Measurements from ENCODE around the gene ZNF32.
"Not testable (repeated sequence)": the region's sequence is repeated elsewhere in the genome, so short reads cannot be mapped to it uniquely, and the experiment has no call there.

ZNF32 gene

DNA sequence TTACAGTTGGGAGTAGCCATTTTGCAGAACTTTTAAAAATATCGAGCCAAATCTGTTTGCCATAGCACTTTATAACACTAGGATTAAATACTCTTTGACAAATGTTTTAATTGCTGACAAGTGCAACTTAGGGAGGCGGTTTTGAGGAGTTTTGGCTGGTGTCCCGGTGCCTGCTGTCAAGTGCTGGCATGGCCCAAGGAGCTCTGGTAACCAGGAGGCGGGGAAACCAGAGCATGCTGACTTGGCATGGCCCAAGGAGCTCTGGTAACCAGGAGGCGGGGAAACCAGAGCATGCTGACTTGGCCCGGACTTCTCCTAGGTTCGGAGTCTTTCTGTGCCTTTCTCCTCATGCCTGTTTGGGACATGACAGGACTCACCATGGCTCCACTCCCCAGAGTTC lies 30.8 kb upstream of the ZNF32 start:
- DNase-seq = no peak

DNA sequence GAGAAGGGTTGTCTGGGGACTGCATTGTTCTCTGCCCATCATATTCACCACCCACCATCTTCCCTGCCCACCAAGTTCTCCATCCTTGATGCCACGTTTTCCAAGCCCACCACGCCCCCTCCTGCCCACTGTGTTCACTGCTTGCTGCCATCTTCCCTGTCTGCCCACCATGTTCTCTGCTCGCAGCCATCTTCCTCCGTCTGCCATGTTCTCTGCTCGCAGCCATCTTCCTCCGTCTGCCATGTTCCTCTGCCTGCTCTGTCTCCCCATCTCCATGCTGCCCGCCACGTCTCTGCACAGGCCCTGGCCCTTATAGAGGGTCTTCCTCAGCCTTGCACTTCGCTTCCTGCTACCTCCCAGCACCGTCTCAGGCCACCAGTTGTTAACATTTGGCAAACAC lies 30.0 kb upstream of the ZNF32 start:
- no peak for DNase-seq

DNA sequence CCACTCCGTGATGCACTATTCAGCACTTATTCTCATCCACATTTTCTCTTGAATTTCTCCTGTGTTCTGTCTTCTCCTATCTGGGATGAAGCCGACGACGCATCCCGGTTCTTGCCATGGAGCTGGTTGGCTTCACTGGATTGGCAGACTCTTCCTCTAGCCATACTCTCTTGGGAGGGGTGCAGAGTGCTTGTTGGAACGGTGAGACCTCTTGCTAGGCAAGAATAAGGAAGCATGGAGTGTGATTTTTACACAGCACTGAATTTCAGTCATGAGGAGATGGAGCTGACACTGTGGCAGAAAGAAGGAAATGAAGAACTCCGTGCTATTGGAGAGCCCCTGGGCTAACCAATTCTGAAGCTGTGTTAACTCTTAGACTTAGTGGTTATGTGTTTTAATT lies 28.2 kb upstream of the ZNF32 start:
- DNase-seq = no peak

DNA sequence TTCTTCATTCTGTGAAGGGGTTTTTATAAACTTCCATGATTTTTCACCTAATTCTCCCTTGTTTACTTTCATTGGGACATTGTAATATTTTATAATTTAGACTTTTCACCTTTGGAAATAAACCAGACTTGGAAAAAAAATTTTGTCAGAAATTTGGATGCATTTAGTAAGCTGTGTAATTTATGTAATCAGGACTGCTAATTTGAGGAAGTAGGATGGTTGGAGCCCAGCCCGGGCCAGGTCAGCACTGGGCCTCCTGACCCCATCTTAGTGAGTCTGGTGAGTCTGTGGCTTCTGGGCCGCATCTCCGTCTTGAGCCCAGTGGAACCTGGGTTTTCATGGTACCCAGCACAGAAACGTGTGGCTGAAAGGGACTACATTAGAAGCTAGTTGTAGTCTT lies 27.6 kb upstream of the ZNF32 start:
- no peak for DNase-seq

DNA sequence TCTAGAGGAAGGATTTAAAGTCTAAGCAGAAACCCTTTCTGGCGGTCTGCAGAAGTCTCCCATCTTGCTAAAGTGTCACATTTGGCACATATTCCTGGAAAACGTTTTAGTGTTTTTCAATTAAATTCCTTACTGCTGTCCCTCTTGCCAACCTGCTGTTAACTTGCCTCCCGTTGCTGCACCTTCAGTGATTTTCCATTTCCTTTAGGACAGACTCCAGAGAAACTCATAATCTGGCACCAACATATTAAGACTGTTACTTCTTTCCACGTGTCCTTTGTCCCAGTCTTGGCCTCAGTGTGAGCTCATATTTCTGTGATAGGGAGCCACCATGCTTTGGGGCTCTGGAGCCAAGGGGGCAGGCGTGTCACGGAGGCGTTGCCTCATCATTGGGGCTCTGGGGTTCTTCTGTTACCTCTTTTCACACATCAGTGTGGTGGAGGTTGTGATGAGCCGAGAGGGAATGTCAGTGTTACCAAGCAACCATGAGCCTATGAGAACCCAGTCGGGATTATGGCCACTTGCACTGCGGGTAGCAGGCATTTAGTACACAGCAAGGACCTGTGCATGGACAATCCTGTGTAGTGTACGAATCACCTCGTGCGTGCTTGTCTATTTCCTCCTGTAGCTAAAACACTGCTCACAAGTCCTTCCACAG lies 26.0 kb upstream of the ZNF32 start:
- no peak for DNase-seq

DNA sequence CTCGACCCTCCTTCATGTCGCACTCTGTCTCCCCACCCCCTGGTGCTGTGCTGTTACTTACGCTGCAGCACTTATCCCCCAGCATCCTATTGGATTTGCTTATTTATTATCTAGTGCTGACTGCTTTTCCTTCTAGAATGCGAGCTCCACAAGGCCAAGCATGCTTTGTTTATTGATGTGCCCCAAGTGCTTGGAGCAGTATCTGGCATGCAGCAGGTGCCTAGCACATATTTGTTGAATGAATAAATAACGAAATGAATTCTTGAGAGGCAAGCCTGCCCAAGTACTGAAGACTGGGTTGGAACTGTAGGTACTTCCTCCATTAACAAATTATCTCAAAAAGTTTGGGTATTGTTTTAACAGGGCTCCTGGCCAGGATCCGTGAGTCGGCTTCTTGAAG lies 24.8 kb upstream of the ZNF32 start:
- DNase-seq = no peak

DNA sequence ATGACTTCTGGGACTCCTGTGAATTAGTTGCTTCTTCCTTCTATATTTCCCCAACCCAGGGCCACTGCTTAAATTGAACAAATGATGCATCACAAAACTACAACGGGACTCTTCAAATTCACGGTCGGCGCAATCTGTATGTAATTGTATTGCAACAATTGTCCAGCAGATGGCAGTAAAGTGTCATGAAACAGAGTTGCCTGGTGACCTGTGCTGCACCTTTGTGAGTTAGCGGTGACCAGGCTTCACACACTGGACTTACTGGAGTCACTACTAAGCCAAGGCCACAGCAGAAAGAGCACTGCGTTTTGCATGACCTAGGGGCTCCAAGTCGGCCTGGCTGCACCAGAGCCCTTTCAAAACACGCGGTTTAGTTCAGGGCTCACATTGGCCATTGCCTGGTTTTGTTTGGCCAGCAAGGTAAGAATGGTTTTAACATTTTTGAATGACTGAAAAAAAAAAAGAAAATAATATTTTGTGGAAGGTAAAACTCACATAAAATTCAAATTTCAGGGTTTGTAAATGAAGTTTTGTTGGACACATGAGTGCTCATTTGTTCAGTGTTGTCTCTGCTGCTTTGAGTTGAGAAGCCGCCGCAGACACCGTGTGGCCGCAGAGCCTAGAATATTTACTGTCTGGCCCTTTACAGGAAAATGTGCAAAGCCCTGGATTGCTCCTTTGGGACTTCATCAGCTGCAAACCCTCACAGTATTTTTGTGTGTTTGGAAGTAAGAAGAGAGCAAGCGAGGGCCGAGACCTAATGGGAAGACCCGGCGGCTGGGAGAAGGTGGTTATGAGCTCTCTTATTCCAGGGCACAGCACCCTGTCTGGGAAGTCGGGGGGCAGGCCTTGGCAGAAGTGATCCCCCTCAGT lies 23.2 kb upstream of the ZNF32 start:
- DNase-seq = peak; percentile 11 to 15

DNA sequence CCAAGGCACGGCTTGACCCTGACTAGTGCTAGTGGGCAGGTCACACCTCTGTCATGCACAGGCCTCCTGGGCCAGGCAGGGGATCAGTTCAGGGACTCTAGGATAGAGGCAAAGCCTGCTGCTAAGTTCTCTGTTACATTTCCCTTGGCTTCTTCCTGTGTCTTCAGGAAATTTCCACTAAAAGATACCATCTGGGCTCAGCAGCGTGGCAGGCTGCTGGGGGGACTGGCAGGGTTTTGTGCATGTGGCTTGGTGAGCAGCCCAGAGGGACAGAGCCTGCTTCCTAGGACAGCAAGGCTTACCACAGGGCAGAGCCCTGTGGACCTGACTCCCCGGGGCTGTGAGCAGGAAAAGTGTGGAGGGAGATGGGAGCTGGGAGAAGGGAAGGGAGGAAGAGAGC lies 20.7 kb upstream of the ZNF32 start:
- DNase-seq = no peak

DNA sequence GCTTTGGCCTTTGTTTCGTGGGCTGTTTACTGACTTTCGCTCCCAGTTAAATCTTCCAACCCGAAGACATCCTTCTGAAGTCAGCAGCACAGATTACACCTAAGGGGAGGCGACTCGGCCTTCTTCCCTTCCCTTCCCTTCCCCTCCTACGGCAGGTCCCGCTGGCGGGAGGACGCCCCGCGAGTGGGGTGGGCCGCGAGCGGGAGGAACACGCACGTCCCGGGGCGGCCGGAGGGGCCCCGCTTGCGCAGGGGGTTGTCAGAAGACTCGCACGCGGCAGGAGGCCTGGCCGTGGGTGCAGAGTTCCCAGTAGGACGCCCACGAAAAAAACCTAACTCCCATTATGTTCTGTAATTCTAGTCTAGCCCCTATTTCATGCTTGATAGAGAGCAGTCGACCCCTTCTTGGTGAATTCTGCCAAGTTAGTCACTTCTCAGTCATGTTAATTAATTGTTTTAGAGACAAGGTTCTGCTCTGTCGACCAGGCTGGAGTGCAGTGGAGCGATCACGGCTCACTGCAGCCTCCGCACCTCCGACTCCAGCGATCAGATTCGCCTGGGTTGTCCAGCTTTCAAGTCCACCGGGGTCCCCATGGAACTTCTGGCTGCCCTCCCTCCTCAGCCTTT lies 19.2 kb upstream of the ZNF32 start:
- no peak for DNase-seq

DNA sequence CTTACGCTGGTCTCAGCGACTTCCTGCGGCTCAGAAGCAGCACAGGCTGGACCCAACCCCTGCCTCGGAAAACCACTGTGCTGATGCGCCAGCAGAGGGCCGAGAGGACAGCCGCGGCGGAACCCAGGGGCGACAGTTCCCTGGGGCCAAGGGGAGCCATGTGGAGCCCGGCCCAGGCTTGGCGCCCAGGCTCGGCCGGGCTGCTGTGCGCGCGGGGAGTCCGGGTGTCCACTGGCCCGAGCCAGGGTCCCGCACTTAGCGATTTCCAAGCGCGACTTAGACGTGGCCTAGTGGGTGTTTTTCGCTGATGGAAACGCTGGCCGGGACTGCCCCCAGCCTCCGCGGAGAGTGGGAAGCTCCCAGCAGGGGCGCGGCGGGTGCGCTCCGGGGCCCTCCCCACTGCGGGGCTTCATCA lies 18.6 kb upstream of the ZNF32 start:
- DNase-seq = no peak

DNA sequence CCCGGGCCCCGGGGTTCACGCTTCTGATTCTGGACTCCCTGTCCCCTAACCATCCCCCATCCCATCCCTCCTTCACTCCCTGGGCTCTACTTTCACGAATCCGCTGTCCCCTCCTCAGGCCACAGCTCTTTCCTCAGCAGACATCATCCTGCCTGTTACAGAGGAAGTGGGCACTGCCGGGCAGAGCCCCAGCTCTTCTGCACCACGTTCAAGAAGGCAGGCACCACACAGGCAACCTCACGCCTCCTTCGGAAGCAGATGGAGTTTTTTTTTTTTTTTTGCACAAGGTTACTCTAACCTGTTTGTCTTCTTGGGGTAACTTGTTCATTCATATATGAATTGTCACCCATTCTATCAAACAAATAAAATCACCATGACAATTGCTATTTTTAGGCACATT lies 17.9 kb upstream of the ZNF32 start:
- DNase-seq = no peak

DNA sequence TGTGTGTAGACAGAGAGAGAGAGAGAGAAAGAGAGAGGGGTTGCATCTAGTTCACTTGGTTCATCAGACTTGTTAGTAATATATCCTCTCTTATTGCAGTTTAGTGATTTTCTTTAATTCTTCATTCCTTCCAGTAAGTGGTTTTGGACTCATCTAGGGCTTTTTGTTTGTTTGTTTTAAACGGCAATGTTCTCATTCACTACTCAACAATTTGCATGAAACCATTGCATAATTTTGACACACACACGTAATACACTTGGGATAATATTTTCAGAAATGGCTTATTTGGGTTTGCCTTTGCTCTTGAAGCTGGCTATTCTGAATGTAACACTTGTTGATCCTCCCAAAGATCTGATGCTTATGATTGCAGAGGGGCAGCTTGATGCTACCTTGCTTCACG lies 16.4 kb upstream of the ZNF32 start:
- no peak for DNase-seq

DNA sequence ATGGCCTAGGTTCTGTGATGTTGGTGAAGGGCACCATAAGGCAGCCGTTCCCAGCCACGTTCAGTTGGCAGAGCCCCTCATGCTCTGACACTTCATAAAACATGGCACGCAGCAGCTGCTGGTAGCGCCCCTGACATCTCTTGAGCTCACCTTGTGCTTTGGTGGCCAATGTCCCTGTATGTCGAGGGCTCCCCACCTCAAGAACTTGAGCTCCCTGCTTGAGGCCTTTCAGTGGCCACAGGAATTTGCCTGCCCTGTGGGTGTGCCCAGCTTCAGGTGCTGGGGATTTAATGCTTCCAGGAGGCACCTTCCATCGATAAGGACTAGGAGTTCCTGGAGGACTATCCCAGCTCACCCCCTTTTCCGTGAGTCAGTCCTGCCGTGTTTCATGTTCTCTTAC lies 9.5 kb upstream of the ZNF32 start:
- no peak for DNase-seq

DNA sequence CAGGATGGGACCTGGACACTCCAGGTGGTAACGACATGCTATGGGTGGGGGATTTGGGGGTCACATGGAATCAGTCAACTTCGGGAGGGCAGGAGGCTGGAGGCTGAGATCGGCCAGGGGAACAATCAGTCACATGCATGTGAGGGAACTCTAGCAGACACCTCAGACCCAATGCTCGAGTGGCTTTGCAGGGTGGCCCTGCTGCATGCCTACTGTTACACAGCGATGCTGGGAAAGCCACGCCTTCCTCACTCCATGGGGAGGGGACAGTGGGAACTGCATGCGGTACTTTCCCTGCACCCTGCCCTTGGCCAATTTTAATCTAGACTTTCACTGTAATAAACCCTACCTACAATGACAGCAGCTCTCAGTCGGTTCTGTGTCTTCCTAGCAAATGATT lies 6.6 kb upstream of the ZNF32 start:
- DNase-seq = no peak

DNA sequence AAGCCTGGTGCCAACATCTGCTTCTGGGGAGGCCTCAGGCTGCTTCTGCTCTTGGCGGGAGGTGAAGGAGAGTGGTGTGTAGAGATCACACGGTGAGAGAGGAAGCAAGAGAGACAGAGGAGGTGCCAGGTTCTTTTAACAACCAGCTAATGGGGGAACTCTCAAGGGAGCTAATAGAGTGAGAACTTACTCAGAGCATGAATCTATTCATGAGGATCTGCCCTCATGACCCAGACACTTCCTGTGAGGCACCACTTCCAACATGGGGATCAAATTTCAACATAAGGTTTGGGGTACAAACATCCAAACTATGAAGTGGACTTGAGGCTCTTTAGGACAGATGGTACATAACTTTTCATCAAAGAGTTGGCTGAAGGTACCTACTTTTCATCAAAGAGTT lies 5.1 kb upstream of the ZNF32 start:
- no peak for DNase-seq

DNA sequence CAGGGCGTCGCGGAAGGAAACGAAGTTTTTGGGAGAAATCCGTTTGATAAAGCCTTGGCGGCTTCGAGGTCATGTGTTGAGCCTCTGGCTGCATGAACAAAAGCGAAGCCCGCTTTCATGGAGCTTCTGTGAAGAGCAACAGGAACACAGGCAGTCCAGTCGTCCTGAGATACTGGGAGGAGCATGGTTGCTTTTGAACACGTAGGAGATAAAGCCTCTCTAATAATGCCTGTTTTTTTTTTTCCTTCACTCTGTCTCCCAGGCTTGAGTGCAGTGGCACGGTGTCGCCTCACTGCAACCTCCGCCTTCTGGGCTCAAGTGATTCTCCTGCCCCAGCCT lies 473 bp upstream of the ZNF32 start:
- no peak for DNase-seq

DNA sequence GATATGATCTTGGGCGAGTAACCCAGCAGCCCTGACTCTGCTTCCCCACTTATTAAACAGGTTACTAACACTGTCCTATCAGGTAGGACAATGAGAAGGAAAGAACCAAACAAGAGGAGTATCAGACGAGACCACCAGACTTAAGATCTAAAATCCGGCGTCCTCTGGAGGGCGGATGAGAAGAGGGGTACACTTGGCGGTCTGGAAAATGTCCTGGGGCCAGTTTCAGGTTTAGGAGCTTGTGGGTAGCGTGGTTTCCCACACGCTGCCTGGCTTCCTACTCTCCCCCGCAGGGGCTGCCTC lies 635 bp downstream of the ZNF32 start:
- no peak for DNase-seq

DNA sequence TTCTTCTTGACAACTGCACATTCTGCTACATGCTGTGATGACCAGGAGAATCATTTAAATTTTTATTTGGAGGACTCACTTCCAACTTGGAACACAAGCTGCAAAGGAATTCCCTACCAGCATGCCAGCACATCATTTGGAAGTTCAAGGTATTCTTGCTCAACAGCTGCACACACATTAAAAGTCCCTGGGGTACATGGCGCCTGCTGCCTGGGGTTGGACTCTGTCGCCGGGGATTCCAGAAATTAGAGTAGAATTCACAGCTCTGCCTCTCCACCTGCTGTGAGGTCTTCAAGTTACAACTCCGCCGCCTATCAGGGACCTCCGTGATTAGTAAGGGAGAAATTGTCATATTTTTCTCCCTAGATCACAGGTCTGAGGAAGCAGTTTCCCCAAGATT lies 1.1 kb downstream of the ZNF32 start:
- no peak for DNase-seq

DNA sequence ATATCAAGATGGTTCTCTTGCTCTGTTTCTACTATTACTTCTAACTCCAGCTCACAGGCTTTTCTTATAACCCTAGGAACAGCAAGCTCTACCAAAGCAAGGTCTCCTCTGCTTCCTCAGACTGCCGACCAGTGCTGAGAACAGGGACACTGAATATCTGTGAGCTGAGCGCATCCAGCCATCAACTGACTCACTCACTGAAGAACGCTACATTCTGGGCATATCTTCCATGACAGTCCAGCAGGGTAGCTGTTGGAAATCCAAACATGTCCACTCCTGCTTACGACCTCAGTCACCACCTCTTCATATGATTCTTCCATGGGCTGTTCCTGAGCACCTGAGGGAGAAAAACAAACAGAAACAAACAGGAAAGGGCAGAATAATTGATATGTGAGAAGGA lies 2.8 kb downstream of the ZNF32 start:
- DNase-seq = no peak

DNA sequence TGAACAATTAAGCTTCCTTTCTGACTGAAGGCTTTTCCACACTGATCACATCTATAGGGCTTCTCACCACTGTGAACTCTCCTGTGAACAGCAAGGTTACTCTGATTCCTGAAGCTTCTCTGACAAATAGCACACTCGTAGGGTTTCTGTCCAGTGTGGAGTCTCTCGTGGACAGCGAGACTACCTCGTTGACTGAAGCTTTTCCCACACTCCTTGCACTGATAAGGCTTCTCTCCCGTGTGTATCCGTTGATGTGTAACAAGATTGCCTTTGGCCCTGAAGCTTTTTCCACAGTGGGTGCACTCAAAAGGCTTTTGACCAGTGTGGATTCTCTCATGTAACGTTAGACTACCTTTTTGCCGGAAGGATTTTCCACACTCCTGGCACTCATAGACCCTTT lies 4.4 kb downstream of the ZNF32 start:
- no peak for DNase-seq

DNA sequence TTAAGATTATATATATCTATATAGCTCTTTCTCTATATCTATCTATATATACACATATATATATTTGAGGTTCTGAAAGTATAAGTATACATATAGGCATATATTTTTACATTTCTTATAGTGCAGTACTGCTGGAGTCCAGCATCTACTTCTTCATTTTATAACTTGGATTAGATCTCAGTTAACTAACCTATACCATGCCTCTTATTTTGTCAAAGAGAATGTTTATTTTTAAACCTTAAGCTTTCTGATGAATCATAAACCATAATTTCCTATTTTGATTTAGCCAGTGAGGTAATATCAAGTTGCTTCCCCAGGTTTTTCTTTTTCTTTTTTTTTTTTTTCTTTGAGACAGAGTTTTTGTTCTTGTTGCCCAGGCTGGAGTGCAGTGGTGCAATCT lies 8.1 kb downstream of the ZNF32 start:
- DNase-seq = no peak

DNA sequence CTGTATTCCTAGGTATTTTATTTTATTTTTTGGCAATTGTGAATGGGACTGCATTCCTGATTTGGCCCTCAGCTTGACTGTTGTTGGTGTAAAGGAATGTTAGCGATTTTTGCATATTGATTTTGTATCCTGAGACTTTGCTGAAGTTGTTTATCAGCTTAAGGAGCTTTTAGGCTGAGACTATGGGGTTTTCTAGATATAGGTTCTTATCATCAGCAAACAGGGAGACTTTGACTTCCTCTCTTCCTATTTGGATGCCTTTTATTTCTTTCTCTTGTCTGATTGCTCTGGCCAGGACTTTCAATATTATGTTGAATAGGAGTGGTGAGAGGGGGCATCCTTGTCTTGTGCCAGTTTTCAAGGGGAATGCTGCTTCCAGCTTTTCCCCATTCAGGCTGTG lies 12.9 kb downstream of the ZNF32 start:
- DNase-seq = not testable (repeated sequence)

DNA sequence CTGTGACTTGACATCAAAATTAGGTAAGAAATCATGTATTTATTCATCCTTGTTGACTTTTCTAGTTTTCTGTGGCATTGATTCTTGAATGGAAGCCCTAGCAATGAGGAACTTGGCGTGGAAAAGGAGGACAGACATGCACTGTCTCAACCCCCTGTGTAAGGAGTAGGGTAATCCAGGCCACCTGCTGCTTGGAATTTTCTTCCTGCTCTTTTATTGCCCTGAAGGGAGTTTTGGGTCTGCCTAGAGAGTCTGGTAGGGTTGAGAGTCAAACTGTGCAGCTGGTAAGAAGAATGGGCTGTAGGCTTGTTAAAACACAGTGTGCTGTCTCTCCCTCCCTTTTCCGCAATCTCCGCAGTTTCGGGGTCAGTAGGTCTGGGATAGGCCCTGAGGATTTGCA lies 19.7 kb downstream of the ZNF32 start:
- DNase-seq = no peak

DNA sequence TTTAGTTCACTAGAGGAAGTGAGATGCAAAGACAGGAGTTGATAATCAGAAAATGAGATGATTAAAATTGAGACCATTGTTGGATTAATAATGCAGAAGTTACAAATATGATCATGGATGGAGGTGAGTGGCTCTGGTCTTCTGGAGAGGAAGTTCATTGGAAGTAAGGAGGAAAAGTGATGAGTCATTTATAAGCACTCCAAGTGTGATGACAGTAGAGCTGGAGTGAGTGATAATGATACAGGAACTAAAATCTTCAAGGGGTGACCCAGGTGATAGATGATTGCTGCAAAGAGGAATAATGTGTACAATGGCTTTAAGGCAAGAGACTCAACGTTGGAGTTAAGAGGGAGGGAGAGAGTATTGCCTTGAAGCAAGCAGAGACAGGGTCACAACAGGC lies 20.7 kb downstream of the ZNF32 start:
- no peak for DNase-seq

DNA sequence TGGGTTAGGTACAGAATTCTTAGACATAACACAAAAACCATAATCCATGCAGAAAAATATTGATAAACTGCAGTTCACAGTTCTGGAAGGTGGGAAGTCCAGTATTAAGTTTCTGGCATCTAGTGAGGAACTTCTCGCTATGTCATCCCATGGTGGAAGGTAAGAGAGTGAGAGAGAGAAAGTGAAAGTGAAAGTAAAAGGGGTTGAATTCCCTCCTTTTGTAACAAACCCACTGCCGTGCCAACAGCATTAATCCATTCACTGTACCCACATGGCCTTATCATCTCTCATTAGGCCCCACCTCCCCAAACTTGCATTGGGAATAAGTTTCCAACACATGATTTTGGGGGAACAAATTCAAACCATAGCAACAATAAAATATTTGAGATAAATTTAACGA lies 25.3 kb downstream of the ZNF32 start:
- DNase-seq = no peak
